NT2/D1 (cell line): ENCODE data around the gene INO80.

Experiments
- DNase-seq: peaks from one replicate; pipeline ENCODE4 v3.0.0-alpha.2; 2011; ENCODE audit warnings: low read depth, low spot score
- H3K27me3 ChIP-seq: 2 replicates; pipeline ENCODE4 v1.6.0; 2011; ENCODE audit warnings: mild to moderate bottlenecking; ENCODE audit not compliant: insufficient read length, insufficient read depth
- H3K36me3 ChIP-seq: 2 replicates; pipeline ENCODE4 v1.6.1; 2011; ENCODE audit warnings: mild to moderate bottlenecking, low read length, mixed read lengths; ENCODE audit not compliant: insufficient read depth, insufficient read length
- H3K4me1 ChIP-seq: 2 replicates; pipeline ENCODE4 v1.5.1; 2011; ENCODE audit not compliant: insufficient read depth, insufficient read length
- H3K4me3 ChIP-seq: 2 replicates; pipeline ENCODE4 v1.5.1; 2011; ENCODE audit warnings: low read depth; ENCODE audit not compliant: insufficient read length
- H3K9ac ChIP-seq: 2 replicates; pipeline ENCODE4 v1.6.0; 2011; ENCODE audit warnings: low read depth; ENCODE audit not compliant: insufficient read length
- H3K9me3 ChIP-seq: 2 replicates; pipeline ENCODE4 v1.5.1; 2011; ENCODE audit warnings: mild to moderate bottlenecking, low read length; ENCODE audit not compliant: insufficient read depth
- SUZ12 ChIP-seq: IDR thresholded peaks from 2 replicates; pipeline ENCODE4 v1.6.1; 2011; ENCODE audit not compliant: insufficient read length, insufficient read depth; ENCODE audit errors: extremely low read depth
- YY1 ChIP-seq: IDR thresholded peaks from 2 replicates; pipeline ENCODE4 v1.6.1; 2011; ENCODE audit not compliant: insufficient read length, insufficient read depth
- ZNF274 ChIP-seq: IDR thresholded peaks from 2 replicates; pipeline ENCODE4 v1.6.1; 2011; ENCODE audit warnings: mild to moderate bottlenecking, low read depth, low read length

The INO80 gene

GRCh38 chr15:40942337-40942854, 173.7 kb downstream of the INO80 start:
- TF ChIP-seq ZNF274 (no peak), SUZ12 (no peak), YY1 (no peak)
- peaks cover 76% of the 10 kb centered on the region for H3K27me3 ChIP-seq
- H3K36me3 ChIP-seq, result no peaks in the 10 kb centered on the region
- H3K9ac ChIP-seq, result peak overlapping the region; percentile 61
- no peaks in the 10 kb centered on the region for H3K9me3 ChIP-seq
- H3K4me3 ChIP-seq, result peak overlapping the region; percentile 40
- peaks cover 2% of the 10 kb centered on the region for H3K4me1 ChIP-seq
- DNase-seq, result no peak

- Histone ChIP-seq H3K27me3 (peaks cover 82% of the 10 kb centered on the region), H3K4me1 (peaks cover 2% of the 10 kb centered on the region), H3K9ac (peak overlapping the region; percentile 79), H3K9me3 (no peaks in the 10 kb centered on the region), H3K36me3 (no peaks in the 10 kb centered on the region), H3K4me3 (peak overlapping the region; percentile 42)
- DNase-seq, result no peak
- TF ChIP-seq YY1 (no peak), SUZ12 (no peak)
These were observed 174.3 kb downstream of the INO80 start for GRCh38 chr15:40941528-40942336.

- peaks cover 87% of the 10 kb centered on the region for H3K27me3 ChIP-seq
- TF ChIP-seq YY1, result no peak
- TF ChIP-seq ZNF274, result no peak
- no peak for TF ChIP-seq SUZ12
- peaks cover 2% of the 10 kb centered on the region for H3K4me1 ChIP-seq
- H3K36me3 ChIP-seq, result no peaks in the 10 kb centered on the region
- H3K4me3 ChIP-seq, result peak overlapping the region; percentile 42
- no peaks in the 10 kb centered on the region for H3K9me3 ChIP-seq
- peak overlapping the region; percentile 79 for H3K9ac ChIP-seq
- DNase-seq, result no peak
These were observed 175.0 kb downstream of the INO80 start for GRCh38 chr15:40941068-40941527.

- H3K27me3 ChIP-seq, result peaks cover 87% of the 10 kb centered on the region
- TF ChIP-seq ZNF274, result no peak
- no peak for TF ChIP-seq YY1
- no peak for TF ChIP-seq SUZ12
- peaks cover 2% of the 10 kb centered on the region for H3K4me1 ChIP-seq
- no peaks in the 10 kb centered on the region for H3K9me3 ChIP-seq
- H3K36me3 ChIP-seq, result no peaks in the 10 kb centered on the region
- no peak overlapping the region for H3K4me3 ChIP-seq
- no peak overlapping the region for H3K9ac ChIP-seq
- no peak for DNase-seq
These were observed 175.7 kb downstream of the INO80 start for GRCh38 chr15:40940296-40940801.

GRCh38 chr15:40938536-40938870, 177.6 kb downstream of the INO80 start:
- no peak for DNase-seq
- H3K4me3 ChIP-seq, result no peak overlapping the region
- H3K9ac ChIP-seq, result no peak overlapping the region
- H3K36me3 ChIP-seq, result no peaks in the 10 kb centered on the region
- peaks cover 2% of the 10 kb centered on the region for H3K4me1 ChIP-seq
- peaks cover 87% of the 10 kb centered on the region for H3K27me3 ChIP-seq
- no peaks in the 10 kb centered on the region for H3K9me3 ChIP-seq
- no peak for TF ChIP-seq YY1
- no peak for TF ChIP-seq SUZ12
- TF ChIP-seq ZNF274, result no peak

- no peak overlapping the region for H3K4me3 ChIP-seq
- peaks cover 2% of the 10 kb centered on the region for H3K4me1 ChIP-seq
- no peak for DNase-seq
- H3K36me3 ChIP-seq, result no peaks in the 10 kb centered on the region
- H3K9ac ChIP-seq, result no peak overlapping the region
- TF ChIP-seq SUZ12 (no peak), YY1 (no peak), ZNF274 (no peak)
- peaks cover 87% of the 10 kb centered on the region for H3K27me3 ChIP-seq
- H3K9me3 ChIP-seq, result no peaks in the 10 kb centered on the region
These were observed 178.1 kb downstream of the INO80 start for GRCh38 chr15:40937762-40938535.

GRCh38 chr15:40936709-40937666, 179.1 kb downstream of the INO80 start:
- TF ChIP-seq ZNF274, result no peak
- no peak for TF ChIP-seq SUZ12
- no peak for TF ChIP-seq YY1
- peaks cover 87% of the 10 kb centered on the region for H3K27me3 ChIP-seq
- H3K9me3 ChIP-seq, result no peaks in the 10 kb centered on the region
- peaks cover 2% of the 10 kb centered on the region for H3K4me1 ChIP-seq
- no peak for DNase-seq
- H3K4me3 ChIP-seq, result no peak overlapping the region
- H3K9ac ChIP-seq, result no peak overlapping the region
- H3K36me3 ChIP-seq, result no peaks in the 10 kb centered on the region
